Epithelial cell of proximal tubule (primary cell): Measurements from ENCODE around the gene ABL2. TPM values are rescaled to one million over a fixed set of nuclear protein-coding genes. Genes with fewer than 3 reads are reported as not detected.

Experiments used
- DNase-seq: peaks from one replicate; pipeline ENCODE4 v3.0.0-alpha.2; 2011; ENCODE audit warnings: low read depth
- H3K4me3 ChIP-seq: 2 replicates; pipeline ENCODE4 v1.5.1; 2011; ENCODE audit warnings: low read depth, mild to moderate bottlenecking, low read length
- total RNA-seq: library from RNA; depleted of rRNA; stranded (reverse); fragments of >200 nt; gene quantifications from 2 replicates; pipeline ENCODE4 v1.2.3, GENCODE V29; 2015
- TF ChIP-seq, protein P1 (sequence below): conservative IDR thresholded peaks from 2 replicates; pipeline ENCODE4 v1.5.1; 2012; ENCODE audit warnings: low read depth, mild to moderate bottlenecking, low read length

Gene ABL2
- total RNA-seq, 1 donor from 2014 or later, result 12.2 TPM

DNA sequence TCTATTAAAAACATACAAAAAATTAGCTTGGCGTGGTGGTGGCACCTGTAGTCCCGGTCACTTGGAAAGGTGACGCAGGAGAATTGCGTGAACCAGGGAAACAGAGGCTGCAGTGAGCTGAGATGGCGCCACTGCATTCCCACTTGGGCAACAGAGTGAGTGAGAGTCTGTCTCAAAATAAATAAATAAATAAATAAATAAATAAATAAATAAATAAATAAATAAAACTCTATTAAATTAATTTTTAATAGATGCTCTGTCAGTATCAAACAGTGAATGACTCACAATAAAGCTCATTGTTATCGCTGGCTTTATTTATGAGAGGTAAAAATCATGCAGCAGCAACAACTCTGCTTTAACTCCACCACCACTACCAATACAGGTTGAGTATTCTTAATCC lies 72.8 kb downstream of the ABL2 start:
- no peak overlapping the region for H3K4me3 ChIP-seq
- no peak for DNase-seq
- TF ChIP-seq, protein P1, sequence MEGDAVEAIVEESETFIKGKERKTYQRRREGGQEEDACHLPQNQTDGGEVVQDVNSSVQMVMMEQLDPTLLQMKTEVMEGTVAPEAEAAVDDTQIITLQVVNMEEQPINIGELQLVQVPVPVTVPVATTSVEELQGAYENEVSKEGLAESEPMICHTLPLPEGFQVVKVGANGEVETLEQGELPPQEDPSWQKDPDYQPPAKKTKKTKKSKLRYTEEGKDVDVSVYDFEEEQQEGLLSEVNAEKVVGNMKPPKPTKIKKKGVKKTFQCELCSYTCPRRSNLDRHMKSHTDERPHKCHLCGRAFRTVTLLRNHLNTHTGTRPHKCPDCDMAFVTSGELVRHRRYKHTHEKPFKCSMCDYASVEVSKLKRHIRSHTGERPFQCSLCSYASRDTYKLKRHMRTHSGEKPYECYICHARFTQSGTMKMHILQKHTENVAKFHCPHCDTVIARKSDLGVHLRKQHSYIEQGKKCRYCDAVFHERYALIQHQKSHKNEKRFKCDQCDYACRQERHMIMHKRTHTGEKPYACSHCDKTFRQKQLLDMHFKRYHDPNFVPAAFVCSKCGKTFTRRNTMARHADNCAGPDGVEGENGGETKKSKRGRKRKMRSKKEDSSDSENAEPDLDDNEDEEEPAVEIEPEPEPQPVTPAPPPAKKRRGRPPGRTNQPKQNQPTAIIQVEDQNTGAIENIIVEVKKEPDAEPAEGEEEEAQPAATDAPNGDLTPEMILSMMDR, result no peak

DNA sequence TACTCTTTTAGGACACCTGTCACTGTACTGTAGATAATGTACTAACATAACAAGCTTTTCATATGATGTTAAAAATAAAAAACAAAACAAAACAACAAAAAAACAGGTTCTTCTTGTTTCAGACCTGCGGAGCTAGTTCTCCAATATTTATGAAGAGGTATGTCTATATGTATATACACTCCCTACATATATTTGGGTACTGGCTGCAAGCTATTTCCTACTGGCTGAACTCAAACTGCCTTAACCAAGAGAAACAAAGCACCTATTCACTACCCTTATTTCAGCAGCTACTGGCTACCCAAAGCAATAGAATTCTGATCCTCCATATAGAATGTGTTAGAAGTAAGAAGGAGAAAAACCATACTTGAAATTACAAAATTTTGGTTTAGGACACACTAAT lies 73.5 kb downstream of the ABL2 start:
- TF ChIP-seq, protein P1, result no peak
- H3K4me3 ChIP-seq, result no peak overlapping the region
- no peak for DNase-seq

DNA sequence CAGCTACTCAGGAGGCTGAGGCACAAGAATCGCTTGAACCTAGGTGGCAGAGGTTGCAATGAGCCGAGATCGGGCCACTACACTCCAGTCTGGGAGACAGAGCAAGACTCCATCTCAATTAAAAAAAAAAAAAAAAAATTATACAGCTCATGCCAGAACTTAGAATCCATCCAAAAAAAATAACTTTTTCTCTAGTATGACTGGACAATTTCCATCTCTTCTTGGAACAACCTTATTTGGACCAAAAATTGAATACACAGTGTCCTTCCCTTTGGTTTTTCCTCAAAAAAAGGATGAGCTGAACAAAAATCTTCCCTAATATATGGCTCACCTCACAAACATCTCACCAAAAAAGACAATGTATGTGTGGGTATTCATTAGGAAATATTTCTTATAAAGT lies 73.9 kb downstream of the ABL2 start:
- H3K4me3 ChIP-seq, result no peak overlapping the region
- TF ChIP-seq, protein P1, result no peak
- DNase-seq, result no peak

DNA sequence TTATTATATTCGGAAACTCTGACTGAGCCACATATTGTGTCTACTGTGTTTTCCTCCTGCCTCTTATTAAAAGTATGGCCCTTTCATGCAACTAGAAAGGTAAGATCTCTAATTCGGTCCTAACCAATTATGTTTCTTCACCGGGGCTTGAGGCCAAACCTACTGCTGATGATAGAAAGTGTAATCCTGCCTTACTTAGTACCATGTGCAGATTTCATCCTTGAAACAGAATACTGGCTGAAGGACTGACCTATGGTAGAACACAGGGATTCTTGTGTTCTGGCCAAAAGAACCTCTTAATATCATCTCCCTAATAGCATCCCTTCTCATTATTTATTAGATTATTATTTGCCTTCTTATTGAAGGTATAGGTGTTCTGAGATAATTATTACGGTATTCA lies 75.0 kb downstream of the ABL2 start:
- no peak for DNase-seq
- no peak overlapping the region for H3K4me3 ChIP-seq
- TF ChIP-seq, protein P1, result no peak

DNA sequence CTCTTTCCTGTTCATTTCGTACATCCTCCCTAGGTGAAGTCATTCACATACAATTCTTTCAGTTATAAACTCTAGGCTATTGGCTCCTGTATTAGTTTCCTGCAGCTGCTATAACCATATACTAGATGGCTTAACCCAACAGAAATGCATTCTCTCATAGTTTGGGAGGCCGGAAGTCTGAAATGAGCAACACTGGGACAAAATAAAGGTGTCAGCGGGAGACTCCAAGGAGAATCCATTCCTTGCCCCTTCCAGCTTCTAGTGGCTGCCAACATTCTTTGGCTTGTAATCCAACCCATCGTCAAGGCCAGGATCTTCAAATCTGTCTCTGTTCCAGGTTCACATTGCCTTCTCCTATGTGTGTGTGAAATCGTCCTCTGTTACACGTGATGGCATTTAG lies 76.3 kb downstream of the ABL2 start:
- DNase-seq, result no peak
- no peak overlapping the region for H3K4me3 ChIP-seq
- TF ChIP-seq, protein P1, result no peak

DNA sequence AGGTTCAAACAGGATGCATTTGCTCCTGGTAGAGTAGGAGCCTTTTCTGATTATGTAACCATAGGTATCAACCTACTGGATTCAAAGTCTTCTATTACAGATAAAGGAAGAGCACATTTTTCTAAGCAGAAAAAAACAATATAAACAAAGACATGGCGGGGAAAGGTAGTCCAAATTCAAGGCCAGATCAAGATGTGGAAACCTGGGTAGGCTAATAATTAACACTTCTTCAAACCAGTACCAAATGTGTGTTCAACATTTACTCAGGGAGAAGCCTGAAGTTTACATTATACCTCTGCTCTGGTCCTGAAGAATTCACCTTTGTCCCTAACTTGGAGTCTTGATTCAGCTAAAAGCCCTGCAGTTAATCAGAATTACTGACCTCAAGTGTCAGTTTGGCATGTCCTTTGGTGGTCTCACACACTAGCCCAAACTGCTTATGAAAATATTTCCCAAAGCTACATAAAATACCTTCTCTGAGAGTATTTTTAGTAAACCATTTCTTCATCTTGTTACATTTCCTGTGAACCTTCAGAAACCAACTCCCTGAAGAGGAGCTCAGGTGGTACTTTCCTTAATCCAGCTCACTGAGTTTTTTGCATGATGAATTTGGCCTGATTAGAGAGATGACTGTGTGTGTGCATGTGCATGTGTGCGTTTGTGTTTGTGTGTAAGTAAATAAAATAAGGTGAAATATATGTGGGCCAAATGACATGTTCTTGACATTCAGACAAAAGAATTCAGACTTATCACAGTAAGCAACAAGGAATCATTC lies 77.4 kb downstream of the ABL2 start:
- no peak for DNase-seq
- TF ChIP-seq, protein P1, result no peak

DNA sequence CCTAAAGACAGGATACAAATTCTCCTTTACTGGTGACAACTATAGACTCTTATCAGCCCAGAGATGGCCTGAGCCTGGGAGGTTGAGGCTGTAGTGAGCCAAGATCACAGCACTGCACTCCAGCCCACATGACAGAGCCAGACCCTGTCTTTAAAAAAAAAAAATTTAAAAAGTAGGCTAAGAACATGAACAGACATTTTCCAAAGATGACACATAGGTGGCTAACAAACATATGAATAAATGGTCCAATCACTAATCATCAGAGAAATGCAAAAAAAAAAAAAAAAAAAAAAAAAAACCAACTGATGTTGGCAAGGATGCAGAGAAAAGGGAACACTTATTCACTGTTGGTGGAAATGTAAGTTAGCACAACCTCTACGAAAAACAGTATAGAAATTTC lies 82.6 kb downstream of the ABL2 start:
- TF ChIP-seq, protein P1, result no peak
- H3K4me3 ChIP-seq, result no peak overlapping the region
- no peak for DNase-seq

More for the DNA sequence above, 77.4 kb downstream of the ABL2 start:
- no peak overlapping the region for H3K4me3 ChIP-seq
